A549 (cell line): ENCODE measurements around the gene LRRC4C. TPM values are rescaled to one million over a fixed set of nuclear protein-coding genes. Genes with fewer than 3 reads are reported as not detected.

Experiments
- ATAC-seq, 2 experiments: fragments of 200-7000 bp in 1 of 2; fragments of >200 bp in 1 of 2; cut with Nextera tagmentation in 1 of 2; cut with Tn5 transposase in 1 of 2; 3 replicates each; pipeline versions ENCODE4 v1.8.0 to v1.9.1; 2018 to 2020; ENCODE audit warnings: mild to moderate bottlenecking in 1 of 2, moderate library complexity in 1 of 2
- CTCF ChIA-PET: fragments of 300-600 bp; sonication (Branson Sonifier 250); formaldehyde crosslinking; extraction: SDS; loops from one replicate; lab custom pipeline; 2021; ENCODE audit warnings: antibody characterized with exemption, inconsistent platforms; lab: Yijun Ruan, JAX
- POLR2A ChIA-PET: fragments of 350-600 bp; formaldehyde crosslinking; extraction: SDS; loops from one replicate; lab custom pipeline; 2021; ENCODE audit warnings: antibody characterized with exemption, inconsistent platforms; lab: Yijun Ruan, JAX
- DNase-seq, 2 experiments: peaks; one replicate each; pipeline versions ENCODE4 v3.0.0 to v3.0.0-alpha.2; 2011 to 2016; ENCODE audit warnings: low read depth in 1 of 2, low spot score in 1 of 2
- FAIRE-seq: peaks from 2 replicates; lab custom pipeline; 2011; peaks lifted over from hg19 to GRCh38; lab: Jason Lieb, UNC
- H3K27ac ChIP-seq, 2 experiments: fragments of >200 bp; sonication (Bioruptor Twin); formaldehyde crosslinking; 3 replicates each; pipeline ENCODE4 v1.5.1; 2016 to 2017
- H3K4me1 ChIP-seq: fragments of >200 bp; sonication (Bioruptor Twin); formaldehyde crosslinking; 3 replicates; pipeline ENCODE4 v1.6.1; 2016
- H3K4me2 ChIP-seq: fragments of >200 bp; sonication (Bioruptor Twin); formaldehyde crosslinking; 3 replicates; pipeline ENCODE4 v1.6.1; 2016
- H3K4me3 ChIP-seq: fragments of >200 bp; sonication (Bioruptor Twin); formaldehyde crosslinking; 3 replicates; pipeline ENCODE4 v1.5.1; 2016
- H3K9me3 ChIP-seq: fragments of >200 bp; sonication (Bioruptor Twin); formaldehyde crosslinking; 3 replicates; pipeline ENCODE4 v1.6.1; 2016
- BHLHE40 ChIP-seq: IDR thresholded peaks from 2 replicates; pipeline ENCODE4 v1.6.1; 2012; ENCODE audit warnings: low read depth, low read length, inconsistent platforms
- CEBPB ChIP-seq, 2 experiments: fragments of >200 bp in 1 of 2; sonication (Bioruptor Twin) in 1 of 2; formaldehyde crosslinking in 1 of 2; IDR thresholded peaks; 2 replicates each; pipeline ENCODE4 v1.6.1; 2012 to 2016
- CHD4 ChIP-seq: fragments of 200-600 bp; sonication (generic); IDR thresholded peaks from 2 replicates; pipeline ENCODE4 v1.6.1; 2016; ENCODE audit warnings: antibody characterized with exemption, mild to moderate bottlenecking, borderline replicate concordance
- EP300 ChIP-seq, 2 experiments: fragments of >200 bp; sonication (Bioruptor Twin); formaldehyde crosslinking; IDR thresholded peaks; 2 replicates in 1 of 2; 3 replicates in 1 of 2; pipeline ENCODE4 v1.6.1; 2016 to 2017
- ESRRA ChIP-seq: fragments of 150-350 bp; IDR thresholded peaks from 2 replicates; pipeline ENCODE4 v1.6.1; 2014; ENCODE audit warnings: mild to moderate bottlenecking, low read length, borderline replicate concordance
- FOXS1 ChIP-seq: fragments of 250-450 bp; sonication (Bioruptor Pico); IDR thresholded peaks from 2 replicates; pipeline ENCODE4 v1.5.0; 2020; ENCODE audit warnings: mild to moderate bottlenecking, moderate library complexity
- HEYL ChIP-seq: fragments of 250-450 bp; sonication (Bioruptor Pico); IDR thresholded peaks from 2 replicates; pipeline ENCODE4 v1.8.0; 2021; ENCODE audit warnings: mild to moderate bottlenecking, moderate library complexity
- HOXB13 ChIP-seq: fragments of 250-450 bp; sonication (Bioruptor Pico); IDR thresholded peaks from 2 replicates; pipeline ENCODE4 v1.5.0; 2020; ENCODE audit warnings: low read depth, mild to moderate bottlenecking, moderate library complexity
- HOXB5 ChIP-seq: fragments of 250-450 bp; sonication (Bioruptor Pico); IDR thresholded peaks from 2 replicates; pipeline ENCODE4 v1.5.0; 2020; ENCODE audit warnings: mild to moderate bottlenecking, moderate library complexity
- JUN ChIP-seq, 2 experiments: fragments of >200 bp; sonication (Bioruptor Twin); formaldehyde crosslinking; IDR thresholded peaks; 2 replicates in 1 of 2; 3 replicates in 1 of 2; pipeline ENCODE4 v1.6.1; 2016 to 2017
- MAZ ChIP-seq: fragments of 150-350 bp; IDR thresholded peaks from 2 replicates; pipeline ENCODE4 v1.6.1; 2014; ENCODE audit warnings: antibody characterized with exemption, low read depth, low read length, borderline replicate concordance
- PHF8 ChIP-seq: fragments of 200-600 bp; sonication (generic); IDR thresholded peaks from 2 replicates; pipeline ENCODE4 v1.6.1; 2016; ENCODE audit warnings: low read depth, mild to moderate bottlenecking, antibody characterized with exemption, moderate library complexity, borderline replicate concordance
- POLR2AphosphoS2 ChIP-seq: conservative IDR thresholded peaks from 2 replicates; pipeline ENCODE4 v1.6.1; 2012; ENCODE audit warnings: low read length, improper control_type of control experiment, inconsistent platforms
- RNF2 ChIP-seq: fragments of 200-600 bp; sonication (generic); IDR thresholded peaks from 2 replicates; pipeline ENCODE4 v1.6.1; 2016; ENCODE audit warnings: low read depth, mild to moderate bottlenecking, antibody characterized with exemption, moderate library complexity, borderline replicate concordance
- SMC3 ChIP-seq: fragments of >200 bp; sonication (Bioruptor Twin); formaldehyde crosslinking; IDR thresholded peaks from 3 replicates; pipeline ENCODE4 v1.6.1; 2018; ENCODE audit warnings: inconsistent platforms
- ZFP36 ChIP-seq: fragments of 450-650 bp; IDR thresholded peaks from 2 replicates; pipeline ENCODE4 v1.6.1; 2014; ENCODE audit warnings: borderline replicate concordance; ENCODE audit not compliant: partially characterized antibody
- WGBS: methylation state at CpG from one replicate; pipeline ENCODE4 v1.1.6; 2017; ENCODE audit errors: missing lambda C conversion rate; 5-methylcytosine and 5-hydroxymethylcytosine counted together
- polyA plus RNA-seq, 4 experiments: library from polyadenylated mRNA; depleted of rRNA in 3 of 4; stranded (reverse); fragments of >200 nt; fragmentation: RNase III in 1 of 4; extraction: RNeasy Plus Mini Kit Qiagen cat#74134 plus additional on column Dnase treatment in 1 of 4; gene quantifications; 2 replicates in 3 of 4; 3 replicates in 1 of 4; pipeline ENCODE4 v1.2.3, GENCODE V29; 2011 to 2017
- TF ChIP-seq, protein P1 (sequence below): fragments of 250-450 bp; sonication (Bioruptor Pico); IDR thresholded peaks from 2 replicates; pipeline ENCODE4 v1.5.0; 2021; ENCODE audit warnings: mild to moderate bottlenecking, moderate library complexity, borderline replicate concordance
- TF ChIP-seq, protein P2 (sequence below): fragments of >200 bp; sonication (Bioruptor Twin); formaldehyde crosslinking; IDR thresholded peaks from 2 replicates; pipeline ENCODE4 v1.6.1; 2016
- TF ChIP-seq, protein P3 (sequence below): fragments of 450-650 bp; IDR thresholded peaks from 2 replicates; pipeline ENCODE4 v1.6.1; 2014; ENCODE audit warnings: antibody characterized with exemption
- TF ChIP-seq, protein P4 (sequence below): fragments of >200 bp; sonication (Bioruptor Twin); formaldehyde crosslinking; IDR thresholded peaks from 3 replicates; pipeline ENCODE4 v1.6.1; 2016
- TF ChIP-seq, protein P5 (sequence below): fragments of >200 bp; sonication (Bioruptor Twin); formaldehyde crosslinking; IDR thresholded peaks from 3 replicates; pipeline ENCODE4 v1.5.1; 2016

The LRRC4C gene
- polyA plus RNA-seq, 2 of the 4 experiments (the other 2 are of a cell fraction): not detected

DNA sequence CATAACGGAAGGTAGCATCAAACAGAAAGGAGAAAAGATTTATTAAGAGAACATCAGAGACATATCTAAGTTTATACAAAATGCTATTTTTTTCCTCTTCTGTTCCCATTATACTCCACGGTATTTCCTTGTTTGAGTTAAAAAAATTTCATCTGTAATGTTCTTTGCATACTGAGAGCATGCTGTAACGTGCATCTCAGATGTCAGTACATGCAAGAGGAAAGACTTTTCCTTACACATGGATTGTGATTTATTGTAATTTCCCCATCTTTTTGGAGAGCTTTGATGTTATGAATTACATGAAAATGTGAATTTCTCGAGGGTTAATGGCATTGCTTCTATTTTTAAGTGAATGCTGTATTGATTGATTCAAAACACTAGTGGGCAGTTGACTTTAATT lies 1164.0 kb downstream of the LRRC4C start:
- FAIRE-seq: no peak
- no peak for ATAC-seq
- Histone ChIP-seq H3K4me2 (no peak overlapping the region), H3K4me3 (no peak overlapping the region), H3K4me1 (peaks cover 4% of the 10 kb centered on the region; the same call in 1 of the 3 replicates), H3K27ac (no peak overlapping the region), H3K9me3 (no peaks in the 10 kb centered on the region; the same call in 2 of the 3 replicates)
- 26% methylated on average over 4 of the region's 4 CpGs for WGBS
- ChIA-PET CTCF (interaction anchor here (0.6 to 3.3 kb wide), 3 partner anchors 11 to 1484 kb away, joined by 3 to 19 read pairs (median 3); no protein-coding TSS in a partner anchor), POLR2A (no interaction called here)
- DNase-seq: no peak
- TF ChIP-seq FOXS1 (CRISPR knock-in tag) (no peak), JUN (IDR thresholded peaks at IDR 0.05) (no peak), HOXB13 (CRISPR knock-in tag) (no peak), POLR2AphosphoS2 (no peak), HEYL (CRISPR knock-in tag) (no peak), SMC3 (no peak), ESRRA (no peak)
- TF ChIP-seq, protein P1, sequence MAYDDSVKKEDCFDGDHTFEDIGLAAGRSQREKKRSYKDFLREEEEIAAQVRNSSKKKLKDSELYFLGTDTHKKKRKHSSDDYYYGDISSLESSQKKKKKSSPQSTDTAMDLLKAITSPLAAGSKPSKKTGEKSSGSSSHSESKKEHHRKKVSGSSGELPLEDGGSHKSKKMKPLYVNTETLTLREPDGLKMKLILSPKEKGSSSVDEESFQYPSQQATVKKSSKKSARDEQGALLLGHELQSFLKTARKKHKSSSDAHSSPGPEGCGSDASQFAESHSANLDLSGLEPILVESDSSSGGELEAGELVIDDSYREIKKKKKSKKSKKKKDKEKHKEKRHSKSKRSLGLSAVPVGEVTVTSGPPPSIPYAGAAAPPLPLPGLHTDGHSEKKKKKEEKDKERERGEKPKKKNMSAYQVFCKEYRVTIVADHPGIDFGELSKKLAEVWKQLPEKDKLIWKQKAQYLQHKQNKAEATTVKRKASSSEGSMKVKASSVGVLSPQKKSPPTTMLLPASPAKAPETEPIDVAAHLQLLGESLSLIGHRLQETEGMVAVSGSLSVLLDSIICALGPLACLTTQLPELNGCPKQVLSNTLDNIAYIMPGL (CRISPR knock-in tag): no peak
- TF ChIP-seq, protein P2, sequence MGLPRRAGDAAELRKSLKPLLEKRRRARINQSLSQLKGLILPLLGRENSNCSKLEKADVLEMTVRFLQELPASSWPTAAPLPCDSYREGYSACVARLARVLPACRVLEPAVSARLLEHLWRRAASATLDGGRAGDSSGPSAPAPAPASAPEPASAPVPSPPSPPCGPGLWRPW: no peak

DNA sequence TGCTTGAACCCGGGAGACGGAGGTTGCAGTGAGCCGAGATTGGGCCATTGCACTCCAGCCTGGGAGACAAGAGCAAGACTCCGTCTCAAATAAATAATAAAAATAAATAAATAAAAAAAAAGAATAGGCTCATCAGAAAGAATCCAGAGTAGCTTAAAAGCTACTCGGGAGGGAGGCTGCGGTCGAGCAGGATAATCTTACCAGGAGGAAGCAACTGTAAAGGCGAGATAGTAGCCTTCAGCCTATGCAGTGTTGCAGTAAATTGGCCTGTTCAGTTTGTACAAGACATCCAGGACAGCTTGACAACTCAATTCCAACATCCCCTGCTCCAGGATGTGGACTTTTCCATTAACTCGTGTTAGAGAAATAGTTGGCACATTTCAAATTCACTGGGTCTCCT lies 1164.7 kb downstream of the LRRC4C start:
- FAIRE-seq (no peak), ATAC-seq (no peak), DNase-seq (no peak)
- no peak overlapping the region for H3K4me3 ChIP-seq
- 22% methylated on average over 9 of the region's 9 CpGs for WGBS
- H3K9me3 ChIP-seq: no peaks in the 10 kb centered on the region; the same call in 2 of the 3 replicates
- POLR2A ChIA-PET: no interaction called here
- CTCF ChIA-PET: interaction anchor here (1.0 to 1.8 kb wide), 10 partner anchors 9 to 204 kb away, joined by 3 to 18 read pairs (median 4); no protein-coding TSS in a partner anchor
- H3K27ac ChIP-seq: no peak overlapping the region
- peaks cover 4% of the 10 kb centered on the region; the same call in 1 of the 3 replicates for H3K4me1 ChIP-seq
- no peak overlapping the region for H3K4me2 ChIP-seq
- no peak for TF ChIP-seq MAZ
- TF ChIP-seq CHD4: no peak
- no peak for TF ChIP-seq BHLHE40
- TF ChIP-seq ZFP36: no peak
- TF ChIP-seq FOXS1 (CRISPR knock-in tag): no peak
- TF ChIP-seq, protein P3, sequence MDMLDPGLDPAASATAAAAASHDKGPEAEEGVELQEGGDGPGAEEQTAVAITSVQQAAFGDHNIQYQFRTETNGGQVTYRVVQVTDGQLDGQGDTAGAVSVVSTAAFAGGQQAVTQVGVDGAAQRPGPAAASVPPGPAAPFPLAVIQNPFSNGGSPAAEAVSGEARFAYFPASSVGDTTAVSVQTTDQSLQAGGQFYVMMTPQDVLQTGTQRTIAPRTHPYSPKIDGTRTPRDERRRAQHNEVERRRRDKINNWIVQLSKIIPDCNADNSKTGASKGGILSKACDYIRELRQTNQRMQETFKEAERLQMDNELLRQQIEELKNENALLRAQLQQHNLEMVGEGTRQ: no peak
- TF ChIP-seq, all 56 proteins: peak for 0

DNA sequence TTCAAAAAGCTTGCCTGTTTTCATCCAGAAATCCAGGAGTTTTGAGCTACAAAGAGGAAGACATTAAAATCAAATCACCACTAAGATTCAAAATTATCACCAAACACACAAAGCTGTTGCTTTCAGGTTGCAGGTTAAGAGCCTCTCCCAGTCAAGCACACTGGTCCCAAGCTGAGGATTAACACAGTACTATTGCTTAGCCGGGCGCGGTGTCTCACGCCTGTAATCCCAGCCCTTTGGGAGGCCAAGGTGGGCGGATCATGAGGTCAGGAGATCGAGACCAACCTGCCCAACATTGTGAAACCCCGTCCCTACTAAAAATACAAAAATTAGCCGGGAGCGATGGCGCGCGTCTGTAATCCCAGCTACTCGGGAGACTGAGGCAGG lies 1165.1 kb downstream of the LRRC4C start:
- H3K4me1 ChIP-seq: peaks cover 4% of the 10 kb centered on the region; the same call in 1 of the 3 replicates
- no peak for TF ChIP-seq ZFP36
- no peak for TF ChIP-seq FOXS1 (CRISPR knock-in tag)
- TF ChIP-seq, protein P4, sequence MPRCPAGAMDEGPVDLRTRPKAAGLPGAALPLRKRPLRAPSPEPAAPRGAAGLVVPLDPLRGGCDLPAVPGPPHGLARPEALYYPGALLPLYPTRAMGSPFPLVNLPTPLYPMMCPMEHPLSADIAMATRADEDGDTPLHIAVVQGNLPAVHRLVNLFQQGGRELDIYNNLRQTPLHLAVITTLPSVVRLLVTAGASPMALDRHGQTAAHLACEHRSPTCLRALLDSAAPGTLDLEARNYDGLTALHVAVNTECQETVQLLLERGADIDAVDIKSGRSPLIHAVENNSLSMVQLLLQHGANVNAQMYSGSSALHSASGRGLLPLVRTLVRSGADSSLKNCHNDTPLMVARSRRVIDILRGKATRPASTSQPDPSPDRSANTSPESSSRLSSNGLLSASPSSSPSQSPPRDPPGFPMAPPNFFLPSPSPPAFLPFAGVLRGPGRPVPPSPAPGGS: no peak
- no peak for TF ChIP-seq RNF2
- TF ChIP-seq CEBPB (IDR thresholded peaks at IDR 0.05): no peak
- TF ChIP-seq, protein P5, sequence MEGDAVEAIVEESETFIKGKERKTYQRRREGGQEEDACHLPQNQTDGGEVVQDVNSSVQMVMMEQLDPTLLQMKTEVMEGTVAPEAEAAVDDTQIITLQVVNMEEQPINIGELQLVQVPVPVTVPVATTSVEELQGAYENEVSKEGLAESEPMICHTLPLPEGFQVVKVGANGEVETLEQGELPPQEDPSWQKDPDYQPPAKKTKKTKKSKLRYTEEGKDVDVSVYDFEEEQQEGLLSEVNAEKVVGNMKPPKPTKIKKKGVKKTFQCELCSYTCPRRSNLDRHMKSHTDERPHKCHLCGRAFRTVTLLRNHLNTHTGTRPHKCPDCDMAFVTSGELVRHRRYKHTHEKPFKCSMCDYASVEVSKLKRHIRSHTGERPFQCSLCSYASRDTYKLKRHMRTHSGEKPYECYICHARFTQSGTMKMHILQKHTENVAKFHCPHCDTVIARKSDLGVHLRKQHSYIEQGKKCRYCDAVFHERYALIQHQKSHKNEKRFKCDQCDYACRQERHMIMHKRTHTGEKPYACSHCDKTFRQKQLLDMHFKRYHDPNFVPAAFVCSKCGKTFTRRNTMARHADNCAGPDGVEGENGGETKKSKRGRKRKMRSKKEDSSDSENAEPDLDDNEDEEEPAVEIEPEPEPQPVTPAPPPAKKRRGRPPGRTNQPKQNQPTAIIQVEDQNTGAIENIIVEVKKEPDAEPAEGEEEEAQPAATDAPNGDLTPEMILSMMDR: no peak; the same call in 2 of the 3 replicates
- no peak for TF ChIP-seq HOXB5 (CRISPR knock-in tag)
- TF ChIP-seq EP300 (IDR thresholded peaks at IDR 0.05): no peak
- TF ChIP-seq, protein P2: no peak
- TF ChIP-seq PHF8: no peak
- TF ChIP-seq, all 56 proteins: peak for 0
- 61% methylated on average over 12 of the region's 13 CpGs for WGBS
- no peak overlapping the region; the same call in 2 of the 3 replicates for H3K4me2 ChIP-seq
- ATAC-seq: peak; percentile 32 to 63; a peak in 5 of 6 replicates
- H3K9me3 ChIP-seq: no peaks in the 10 kb centered on the region; the same call in 2 of the 3 replicates
- no peak overlapping the region for H3K27ac ChIP-seq
- FAIRE-seq: no peak
- H3K4me3 ChIP-seq: no peak overlapping the region
- ChIA-PET CTCF (interaction anchor here (0.8 to 1.8 kb wide), 14 partner anchors 9 to 1504 kb away, joined by 3 to 18 read pairs (median 4); no protein-coding TSS in a partner anchor), POLR2A (no interaction called here)
- DNase-seq: no peak
